K562 (cell line): ENCODE results near the gene GAMT. TPM values are rescaled to one million over a fixed set of nuclear protein-coding genes. Genes with fewer than 3 reads are reported as not detected.

ENCODE experiments used
- ARID2 ChIP-seq: fragments of 450-650 bp; IDR thresholded peaks from 2 replicates; pipeline ENCODE4 v1.6.1; 2017; ENCODE audit warnings: antibody characterized with exemption, mild to moderate bottlenecking
- BRF1 ChIP-seq: IDR thresholded peaks from 3 replicates; pipeline ENCODE4 v1.6.1; 2011; ENCODE audit warnings: borderline replicate concordance, mild to moderate bottlenecking; ENCODE audit not compliant: insufficient read length; ENCODE audit errors: extremely low read depth
- EGR1 ChIP-seq: fragments of 450-650 bp; conservative IDR thresholded peaks from 2 replicates; pipeline ENCODE4 v1.6.1; 2017; ENCODE audit warnings: mild to moderate bottlenecking
- ELF2 ChIP-seq: fragments of 250-450 bp; sonication (Bioruptor Pico); IDR thresholded peaks from 2 replicates; pipeline ENCODE4 v1.5.0; 2021; ENCODE audit warnings: mild to moderate bottlenecking
- HIVEP1 ChIP-seq: fragments of 250-450 bp; sonication (Bioruptor Pico); IDR thresholded peaks from 2 replicates; pipeline ENCODE4 v1.4.0; 2020; ENCODE audit warnings: mild to moderate bottlenecking
- ILK ChIP-seq: fragments of 450-650 bp; IDR thresholded peaks from 2 replicates; pipeline ENCODE4 v1.6.1; 2016; ENCODE audit warnings: missing genetic modification characterization, low read depth, mild to moderate bottlenecking, missing compliant biosample characterization, moderate library complexity, borderline replicate concordance
- KDM1A ChIP-seq, 2 experiments: fragments of 450-650 bp; IDR thresholded peaks; 2 replicates each; pipeline ENCODE4 v1.6.1; 2016; ENCODE audit warnings: mild to moderate bottlenecking in 2 of 2
- MIER1 ChIP-seq: fragments of 450-650 bp; IDR thresholded peaks from 2 replicates; pipeline ENCODE4 v1.6.1; 2016; ENCODE audit warnings: antibody characterized with exemption, mild to moderate bottlenecking, low read depth
- MXI1 ChIP-seq: IDR thresholded peaks from 2 replicates; pipeline ENCODE4 v1.6.1; 2011; ENCODE audit warnings: low read depth, mild to moderate bottlenecking, improper control_type of control experiment, low read length
- NELFE ChIP-seq: IDR thresholded peaks from 2 replicates; pipeline ENCODE4 v1.6.1; 2011; ENCODE audit warnings: mild to moderate bottlenecking; ENCODE audit not compliant: insufficient read depth, insufficient read length
- NFE2 ChIP-seq: IDR thresholded peaks from 2 replicates; pipeline ENCODE4 v1.6.1; 2014; ENCODE audit warnings: antibody characterized with exemption, low read depth
- PPARD ChIP-seq: fragments of 250-450 bp; sonication (Bioruptor Pico); IDR thresholded peaks from 2 replicates; pipeline ENCODE4 v1.8.0; 2022; ENCODE audit warnings: inconsistent platforms, mild to moderate bottlenecking, moderate library complexity
- RB1 ChIP-seq: fragments of 450-650 bp; IDR thresholded peaks from 2 replicates; pipeline ENCODE4 v1.6.1; 2017; ENCODE audit warnings: low read depth, mild to moderate bottlenecking
- RBM22 ChIP-seq: fragments of 200-400 bp; formaldehyde crosslinking; IDR thresholded peaks from 2 replicates; pipeline ENCODE4 v1.6.1; 2018; ENCODE audit warnings: low read length, low read depth; ENCODE audit not compliant: poor library complexity, severe bottlenecking
- TAL1 ChIP-seq: fragments of 450-650 bp; IDR thresholded peaks from 2 replicates; pipeline ENCODE4 v1.6.1; 2016; ENCODE audit warnings: mild to moderate bottlenecking
- TEAD1 ChIP-seq, 2 experiments: fragments of 450-650 bp in 1 of 2; sonication (generic) in 1 of 2; formaldehyde crosslinking; IDR thresholded peaks; 2 replicates each; pipeline versions ENCODE4 v1.4.0 to v1.8.0; 2020 to 2022; ENCODE audit warnings: mild to moderate bottlenecking in 2 of 2, missing genetic modification reagents in 1 of 2
- TEAD4 ChIP-seq, 2 experiments: sonication (generic) in 1 of 2; formaldehyde crosslinking in 1 of 2; IDR thresholded peaks; 2 replicates each; pipeline versions ENCODE4 v1.6.1 to v1.8.0; 2012 to 2022; ENCODE audit warnings: borderline replicate concordance in 1 of 2, inconsistent platforms in 1 of 2, low read length in 1 of 2, mild to moderate bottlenecking in 1 of 2, missing genetic modification reagents in 1 of 2
- TRIM24 ChIP-seq, 2 experiments: fragments of 450-650 bp; IDR thresholded peaks; 2 replicates each; pipeline ENCODE4 v1.6.1; 2016
- ZNF140 ChIP-seq: fragments of 250-450 bp; sonication (Bioruptor Pico); IDR thresholded peaks from 2 replicates; pipeline ENCODE4 v1.8.0; 2021; ENCODE audit warnings: moderate library complexity, mild to moderate bottlenecking, inconsistent platforms
- ZNF165 ChIP-seq: fragments of 250-450 bp; sonication (Bioruptor Pico); IDR thresholded peaks from 2 replicates; pipeline ENCODE4 v1.4.0; 2020; ENCODE audit warnings: borderline replicate concordance
- ZNF174 ChIP-seq: fragments of 250-450 bp; sonication (Bioruptor Pico); IDR thresholded peaks from 2 replicates; pipeline ENCODE4 v1.4.0; 2020; ENCODE audit warnings: mild to moderate bottlenecking
- ZNF197 ChIP-seq: fragments of 200-800 bp; sonication (Bioruptor generic); IDR thresholded peaks from 2 replicates; pipeline ENCODE4 v1.6.1; 2016; ENCODE audit warnings: low read depth, missing genetic modification characterization, missing compliant biosample characterization
- ZNF23 ChIP-seq: fragments of 250-450 bp; sonication (Bioruptor Pico); IDR thresholded peaks from 2 replicates; pipeline ENCODE4 v1.4.0; 2020; ENCODE audit warnings: mild to moderate bottlenecking
- ZNF507 ChIP-seq: conservative IDR thresholded peaks from 2 replicates; pipeline ENCODE4 v1.6.1; 2017; ENCODE audit warnings: missing genetic modification characterization, missing compliant biosample characterization
- ZNF778 ChIP-seq: fragments of 450-650 bp; formaldehyde crosslinking; IDR thresholded peaks from 2 replicates; pipeline ENCODE4 v1.4.0; 2020; ENCODE audit warnings: mild to moderate bottlenecking, moderate library complexity
- polyA plus RNA-seq, 8 experiments: library from polyadenylated mRNA; depleted of rRNA in 4 of 8; stranded (reverse) in 5 of 8; unstranded in 3 of 8; fragments of >200 nt; fragmentation: Nextera tagmentation in 2 of 8; fragmentation: Illumina TruSeq in 1 of 8; extraction: Ambion mirVana in 2 of 8; extraction: Trizol in 1 of 8; gene quantifications; 2 replicates each; pipeline versions ENCODE4 v1.2.1 to v1.2.3, GENCODE V29; 2011 to 2014; ENCODE audit warnings: inconsistent platforms in 1 of 8, missing spikeins in 1 of 8
- total RNA-seq, 7 experiments: library from RNA; depleted of rRNA in 6 of 7; stranded (reverse); fragments of >200 nt in 6 of 7; fragmentation: Illumina TruSeq in 2 of 7; extraction: Trizol in 2 of 7; gene quantifications; 2 replicates each; pipeline versions ENCODE4 v1.2.1 to v1.2.3, GENCODE V29; 2011 to 2021; ENCODE audit warnings: low replicate concordance in 1 of 7
- TF ChIP-seq, protein P1 (sequence below): fragments of 250-450 bp; sonication (Bioruptor Pico); IDR thresholded peaks from 2 replicates; pipeline ENCODE4 v1.8.0; 2022; ENCODE audit warnings: moderate library complexity, mild to moderate bottlenecking, inconsistent platforms
- TF ChIP-seq, protein P2 (sequence below): sonication (generic); formaldehyde crosslinking; IDR thresholded peaks from 2 replicates; pipeline ENCODE4 v1.8.0; 2022; ENCODE audit warnings: mild to moderate bottlenecking, missing genetic modification reagents
- TF ChIP-seq, protein P3 (sequence below): fragments of 450-650 bp; formaldehyde crosslinking; IDR thresholded peaks from 2 replicates; pipeline ENCODE4 v1.4.0; 2020; ENCODE audit warnings: mild to moderate bottlenecking

The GAMT gene
- total and polyA plus RNA-seq, 9 of the 15 experiments (the other 6 are each of a cell fraction or from before 2014, with no cell fraction given), result 1.3 to 35.3 (median 27.2) TPM

DNA sequence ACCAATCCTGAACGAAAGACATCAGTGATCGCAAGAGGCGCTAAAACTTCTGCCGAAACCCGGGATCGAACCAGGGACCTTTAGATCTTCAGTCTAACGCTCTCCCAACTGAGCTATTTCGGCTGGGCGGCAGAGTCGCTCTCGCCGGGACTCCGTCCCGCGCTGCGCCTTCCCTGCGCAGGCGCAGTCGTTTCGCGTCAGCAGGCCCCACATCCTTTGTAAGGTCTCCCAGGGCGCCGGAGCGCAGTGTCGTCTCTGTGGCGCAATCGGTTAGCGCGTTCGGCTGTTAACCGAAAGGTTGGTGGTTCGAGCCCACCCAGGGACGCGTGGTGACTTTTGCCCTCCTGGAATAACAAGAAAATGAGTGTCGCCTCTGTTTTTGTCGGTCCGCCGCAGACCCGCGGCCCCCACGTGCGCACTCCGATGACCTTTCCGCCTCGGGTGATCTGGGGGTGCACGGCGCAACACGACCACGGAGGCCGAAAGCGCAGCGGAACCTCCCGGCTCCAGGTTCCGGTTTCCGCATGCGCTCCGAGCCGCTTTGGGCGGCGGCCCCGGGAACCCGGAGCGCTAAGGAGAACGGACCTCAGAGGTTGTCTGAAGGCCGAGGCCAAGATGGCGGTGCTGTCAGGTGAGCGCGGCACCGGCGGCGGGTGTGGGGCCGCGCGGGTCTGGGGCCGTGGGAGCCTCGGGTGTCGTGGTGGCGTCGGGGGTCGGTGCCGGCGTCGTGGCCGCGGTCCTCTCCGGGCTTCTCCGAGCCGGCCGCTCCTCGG, 17.8 kb downstream of the GAMT start, which contains the start of gene NDUFS7 (continued):
- TF ChIP-seq, protein P1, sequence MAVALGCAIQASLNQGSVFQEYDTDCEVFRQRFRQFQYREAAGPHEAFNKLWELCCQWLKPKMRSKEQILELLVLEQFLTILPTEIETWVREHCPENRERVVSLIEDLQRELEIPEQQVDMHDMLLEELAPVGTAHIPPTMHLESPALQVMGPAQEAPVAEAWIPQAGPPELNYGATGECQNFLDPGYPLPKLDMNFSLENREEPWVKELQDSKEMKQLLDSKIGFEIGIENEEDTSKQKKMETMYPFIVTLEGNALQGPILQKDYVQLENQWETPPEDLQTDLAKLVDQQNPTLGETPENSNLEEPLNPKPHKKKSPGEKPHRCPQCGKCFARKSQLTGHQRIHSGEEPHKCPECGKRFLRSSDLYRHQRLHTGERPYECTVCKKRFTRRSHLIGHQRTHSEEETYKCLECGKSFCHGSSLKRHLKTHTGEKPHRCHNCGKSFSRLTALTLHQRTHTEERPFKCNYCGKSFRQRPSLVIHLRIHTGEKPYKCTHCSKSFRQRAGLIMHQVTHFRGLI (CRISPR knock-in tag), result no peak
- TF ChIP-seq ZNF174 (CRISPR knock-in tag) (no peak), TEAD4 (IDR thresholded peaks at IDR 0.05; ENCODE audit: low read length) (peak; percentile 83), TEAD4 (CRISPR knock-in tag; IDR thresholded peaks at IDR 0.05; ENCODE audit: borderline replicate concordance) (peak; percentile 83), RBM22 (peak; percentile 96), PPARD (CRISPR knock-in tag) (no peak), NFE2 (peak; percentile 36), NELFE (no peak), ELF2 (CRISPR knock-in tag) (peak; percentile 87), RB1 (peak; percentile 97), TRIM24 (IDR thresholded peaks at IDR 0.05) (peak in 1 of 2 experiments; percentile 100; a peak in 2 of 4 replicates), BRF1 (peak; percentile 95), ZNF197 (CRISPR knock-in tag) (peak; percentile 79; the same call in 1 of the 2 replicates), ZNF140 (CRISPR knock-in tag) (no peak), TAL1 (no peak), ILK (tag) (no peak), ZNF507 (tag) (no peak), HIVEP1 (CRISPR knock-in tag) (0 out of 2 replicates have a peak, but pooled peaks have one; percentile 8), ZNF778 (CRISPR knock-in tag) (no peak), KDM1A (IDR thresholded peaks at IDR 0.05) (peak in 1 of 2 experiments; percentile 70; a peak in 2 of 4 replicates), ZNF165 (CRISPR knock-in tag) (no peak; the same call in 1 of the 2 replicates), ARID2 (no peak), MXI1 (peak; percentile 78), MIER1 (peak; percentile 49; the same call in 1 of the 2 replicates), ZNF23 (CRISPR knock-in tag) (no peak), TEAD1 (CRISPR knock-in tag; IDR thresholded peaks at IDR 0.05) (peak; percentile 53 to 85; a peak in 2 of 4 replicates), EGR1 (peak; percentile 50)
- TF ChIP-seq, protein P2, sequence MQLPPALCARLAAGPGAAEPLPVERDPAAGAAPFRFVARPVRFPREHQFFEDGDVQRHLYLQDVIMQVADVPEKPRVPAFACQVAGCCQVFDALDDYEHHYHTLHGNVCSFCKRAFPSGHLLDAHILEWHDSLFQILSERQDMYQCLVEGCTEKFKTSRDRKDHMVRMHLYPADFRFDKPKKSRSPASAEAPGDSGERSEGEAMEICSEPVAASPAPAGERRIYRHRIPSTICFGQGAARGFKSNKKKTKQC (CRISPR knock-in tag), result peak; percentile 84
- TF ChIP-seq, protein P3, sequence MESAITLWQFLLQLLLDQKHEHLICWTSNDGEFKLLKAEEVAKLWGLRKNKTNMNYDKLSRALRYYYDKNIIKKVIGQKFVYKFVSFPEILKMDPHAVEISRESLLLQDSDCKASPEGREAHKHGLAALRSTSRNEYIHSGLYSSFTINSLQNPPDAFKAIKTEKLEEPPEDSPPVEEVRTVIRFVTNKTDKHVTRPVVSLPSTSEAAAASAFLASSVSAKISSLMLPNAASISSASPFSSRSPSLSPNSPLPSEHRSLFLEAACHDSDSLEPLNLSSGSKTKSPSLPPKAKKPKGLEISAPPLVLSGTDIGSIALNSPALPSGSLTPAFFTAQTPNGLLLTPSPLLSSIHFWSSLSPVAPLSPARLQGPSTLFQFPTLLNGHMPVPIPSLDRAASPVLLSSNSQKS (CRISPR knock-in tag), result no peak
